Measurements from ENCODE around the gene SS18L1.

DNA sequence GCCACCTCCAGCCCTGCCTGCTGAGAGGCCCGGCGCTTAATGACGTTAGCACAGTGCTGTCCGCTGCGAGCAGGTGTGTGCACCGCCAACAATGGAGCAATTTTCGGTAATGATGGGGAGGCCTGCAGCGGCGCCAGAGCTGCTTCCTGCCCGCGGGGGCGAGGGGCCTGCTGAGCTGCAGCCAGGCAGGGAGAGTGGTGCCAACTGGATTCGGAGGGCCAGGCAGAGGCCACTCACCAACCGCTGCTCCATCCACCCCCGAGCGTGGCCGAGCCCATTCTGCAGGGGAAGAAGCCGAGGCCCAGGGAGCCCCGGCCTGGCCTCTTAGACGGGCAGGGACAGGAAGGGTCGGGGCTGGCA lies 66.9 kb downstream of the SS18L1 start:
- TF ChIP-seq, protein P1, sequence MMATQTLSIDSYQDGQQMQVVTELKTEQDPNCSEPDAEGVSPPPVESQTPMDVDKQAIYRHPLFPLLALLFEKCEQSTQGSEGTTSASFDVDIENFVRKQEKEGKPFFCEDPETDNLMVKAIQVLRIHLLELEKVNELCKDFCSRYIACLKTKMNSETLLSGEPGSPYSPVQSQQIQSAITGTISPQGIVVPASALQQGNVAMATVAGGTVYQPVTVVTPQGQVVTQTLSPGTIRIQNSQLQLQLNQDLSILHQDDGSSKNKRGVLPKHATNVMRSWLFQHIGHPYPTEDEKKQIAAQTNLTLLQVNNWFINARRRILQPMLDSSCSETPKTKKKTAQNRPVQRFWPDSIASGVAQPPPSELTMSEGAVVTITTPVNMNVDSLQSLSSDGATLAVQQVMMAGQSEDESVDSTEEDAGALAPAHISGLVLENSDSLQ (IDR thresholded peaks at IDR 0.05) = no peak
- TF ChIP-seq ZNF384 (IDR thresholded peaks at IDR 0.05) (no peak), SP1 (IDR thresholded peaks at IDR 0.05) (no peak), BHLHE40 (IDR thresholded peaks at IDR 0.05; ENCODE audit: borderline replicate concordance) (no peak), NFRKB (IDR thresholded peaks at IDR 0.05) (no peak), SUZ12 (IDR thresholded peaks at IDR 0.05) (no peak), TARDBP (IDR thresholded peaks at IDR 0.05) (no peak), L3MBTL2 (conservative IDR thresholded peaks at IDR 0.05) (no peak), FOXM1 (IDR thresholded peaks at IDR 0.05; ENCODE audit: borderline replicate concordance) (no peak)
